ENCODE measurements around the gene PDE8B. TPM values are rescaled to one million over a fixed set of nuclear protein-coding genes. Genes with fewer than 3 reads are reported as not detected.

The PDE8B gene
- total RNA-seq, 3 donors from 2014 or later = 4.9 to 57.1 (median 8.6) TPM

- Histone ChIP-seq H3K4me1 (no peaks in the 10 kb centered on the region), H3K4me3 (no peak overlapping the region)
These were observed 72.0 kb downstream of the PDE8B start for GRCh38 chr5:77282337-77283027.

GRCh38 chr5:77285251-77285841 lies 74.9 kb downstream of the PDE8B start:
- no peak overlapping the region for H3K4me3 ChIP-seq
- TF ChIP-seq CTCF (IDR thresholded peaks at IDR 0.05) (no peak), POLR2A (IDR thresholded peaks at IDR 0.05) (no peak), POLR2AphosphoS5 (IDR thresholded peaks at IDR 0.05) (no peak)
- H3K27ac ChIP-seq = no peak overlapping the region
- H3K9me3 ChIP-seq = no peaks in the 10 kb centered on the region
- no peaks in the 10 kb centered on the region for H3K36me3 ChIP-seq
- H3K27me3 ChIP-seq = no peaks in the 10 kb centered on the region
- intact Hi-C loops (cut with DNase I; ENCODE audit: low total_unique reads) = no loop called here
- H3K4me1 ChIP-seq = no peaks in the 10 kb centered on the region
- no peak for DNase-seq (ENCODE audit: low spot score in 2 of 2)

More at GRCh38 chr5:77282337-77283027, 72.0 kb downstream of the PDE8B start:
- TF ChIP-seq CTCF (IDR thresholded peaks at IDR 0.05) = no peak
- TF ChIP-seq POLR2A (IDR thresholded peaks at IDR 0.05) = no peak
- TF ChIP-seq POLR2AphosphoS5 (IDR thresholded peaks at IDR 0.05) = no peak
- Histone ChIP-seq H3K27ac (no peak overlapping the region), H3K9me3 (no peaks in the 10 kb centered on the region), H3K27me3 (no peaks in the 10 kb centered on the region), H3K36me3 (no peaks in the 10 kb centered on the region)
- intact Hi-C loops (cut with DNase I; ENCODE audit: low total_unique reads) = no loop called here
- DNase-seq (ENCODE audit: low spot score in 2 of 2) = no peak

GRCh38 chr5:77292026-77292757 lies 81.7 kb downstream of the PDE8B start:
- TF ChIP-seq CTCF (IDR thresholded peaks at IDR 0.05) (no peak), POLR2A (IDR thresholded peaks at IDR 0.05) (no peak), POLR2AphosphoS5 (IDR thresholded peaks at IDR 0.05) (no peak)
- Histone ChIP-seq H3K27ac (no peak overlapping the region), H3K4me1 (no peaks in the 10 kb centered on the region), H3K36me3 (no peaks in the 10 kb centered on the region), H3K9me3 (no peaks in the 10 kb centered on the region), H3K4me3 (no peak overlapping the region), H3K27me3 (no peaks in the 10 kb centered on the region)
- intact Hi-C loops (cut with DNase I; ENCODE audit: low total_unique reads) = no loop called here
- DNase-seq (ENCODE audit: low spot score in 2 of 2) = no peak

GRCh38 chr5:77294185-77294584 lies 83.7 kb downstream of the PDE8B start:
- no peaks in the 10 kb centered on the region for H3K36me3 ChIP-seq
- H3K27me3 ChIP-seq = no peaks in the 10 kb centered on the region
- TF ChIP-seq POLR2A (IDR thresholded peaks at IDR 0.05) (no peak), POLR2AphosphoS5 (IDR thresholded peaks at IDR 0.05) (no peak), CTCF (IDR thresholded peaks at IDR 0.05) (no peak)
- DNase-seq (ENCODE audit: low spot score in 2 of 2) = no peak
- intact Hi-C loops (cut with DNase I; ENCODE audit: low total_unique reads) = no loop called here
- no peaks in the 10 kb centered on the region for H3K4me1 ChIP-seq
- H3K4me3 ChIP-seq = no peak overlapping the region
- H3K9me3 ChIP-seq = no peaks in the 10 kb centered on the region
- H3K27ac ChIP-seq = no peak overlapping the region

- no peaks in the 10 kb centered on the region for H3K4me1 ChIP-seq
- intact Hi-C loops (cut with DNase I; ENCODE audit: low total_unique reads) = no loop called here
- DNase-seq (ENCODE audit: low spot score in 2 of 2) = no peak
These were observed 85.4 kb downstream of the PDE8B start for GRCh38 chr5:77295863-77296378.

More at GRCh38 chr5:77295863-77296378, 85.4 kb downstream of the PDE8B start:
- Histone ChIP-seq H3K4me3 (no peak overlapping the region), H3K27me3 (no peaks in the 10 kb centered on the region), H3K27ac (no peak overlapping the region), H3K9me3 (no peaks in the 10 kb centered on the region), H3K36me3 (no peaks in the 10 kb centered on the region)
- TF ChIP-seq POLR2A (IDR thresholded peaks at IDR 0.05) (no peak), CTCF (IDR thresholded peaks at IDR 0.05) (no peak), POLR2AphosphoS5 (IDR thresholded peaks at IDR 0.05) (no peak)
